GM12801 (cell line): ENCODE measurements around the gene CFAP46.

Experiments
- CTCF ChIP-seq: IDR thresholded peaks from one replicate; pipeline ENCODE4 v1.5.1; 2011; ENCODE audit warnings: control low read depth; ENCODE audit not compliant: insufficient read length; ENCODE audit errors: extremely low read depth

The CFAP46 gene

GRCh38 chr10:132889556-132889955, 52.8 kb downstream of the CFAP46 start:
- no peak for TF ChIP-seq CTCF

GRCh38 chr10:132888898-132889490, 53.4 kb downstream of the CFAP46 start:
- no peak for TF ChIP-seq CTCF

GRCh38 chr10:132886211-132887099, 55.9 kb downstream of the CFAP46 start:
- TF ChIP-seq CTCF = no peak

GRCh38 chr10:132885451-132886210, 56.7 kb downstream of the CFAP46 start:
- TF ChIP-seq CTCF = no peak

GRCh38 chr10:132884691-132885271, 57.6 kb downstream of the CFAP46 start:
- TF ChIP-seq CTCF = no peak

GRCh38 chr10:132884041-132884440, 58.3 kb downstream of the CFAP46 start:
- no peak for TF ChIP-seq CTCF

GRCh38 chr10:132883391-132883881, 58.9 kb downstream of the CFAP46 start:
- TF ChIP-seq CTCF = no peak
